WTC11 (cell line): ENCODE data around the gene HHAT. TPM values are rescaled to one million over a fixed set of nuclear protein-coding genes. Genes with fewer than 3 reads are reported as not detected.

Experiments used
- ATAC-seq: fragments of 200-7000 bp; cut with Tn5 transposase; 2 replicates; pipeline ENCODE4 v1.10.0; 2021; ENCODE audit warnings: mild to moderate bottlenecking, moderate library complexity
- CTCF ChIA-PET: fragments of 300-600 bp; sonication (Branson Sonifier 250); formaldehyde crosslinking; loops from one replicate; lab custom pipeline; 2021; ENCODE audit warnings: antibody characterized with exemption; lab: Charles Lee
- POLR2A ChIA-PET: fragments of 350-600 bp; sonication (Branson Sonifier 250); formaldehyde crosslinking; loops from one replicate; lab custom pipeline; 2021; ENCODE audit warnings: antibody characterized with exemption; lab: Charles Lee
- DNase-seq: peaks from one replicate; pipeline ENCODE4 v3.0.0; 2021; ENCODE audit warnings: low spot score
- H3K27ac Mint-ChIP-seq: 2 replicates; pipeline ENCODE4 v1.8.0; 2021; ENCODE audit warnings: mixed read lengths
- H3K27me3 Mint-ChIP-seq: 2 replicates; pipeline ENCODE4 v1.8.0; 2021; ENCODE audit warnings: low read depth, mild to moderate bottlenecking, moderate library complexity, mixed read lengths
- H3K36me3 Mint-ChIP-seq: 2 replicates; pipeline ENCODE4 v1.8.0; 2021; ENCODE audit warnings: mixed read lengths
- H3K4me1 Mint-ChIP-seq: 2 replicates; pipeline ENCODE4 v1.8.0; 2022; ENCODE audit warnings: mixed read lengths
- H3K4me3 Mint-ChIP-seq: 2 replicates; pipeline ENCODE4 v1.8.0; 2021; ENCODE audit warnings: mild to moderate bottlenecking, moderate library complexity, mixed read lengths
- H3K9me3 Mint-ChIP-seq: 2 replicates; pipeline ENCODE4 v1.8.0; 2021; ENCODE audit warnings: mixed read lengths
- ARID4B ChIP-seq: sonication (generic); formaldehyde crosslinking; IDR thresholded peaks from 2 replicates; pipeline ENCODE4 v1.8.0; 2023; ENCODE audit warnings: missing genetic modification reagents, mild to moderate bottlenecking, borderline replicate concordance
- ATF1 ChIP-seq: sonication (generic); formaldehyde crosslinking; IDR thresholded peaks from 2 replicates; pipeline ENCODE4 v1.8.1; 2023; ENCODE audit warnings: mild to moderate bottlenecking, moderate library complexity, missing genetic modification reagents
- ATF6 ChIP-seq: sonication (generic); formaldehyde crosslinking; IDR thresholded peaks from 2 replicates; pipeline ENCODE4 v1.8.1; 2023; ENCODE audit warnings: mild to moderate bottlenecking, missing genetic modification reagents
- CREB1 ChIP-seq: sonication (generic); formaldehyde crosslinking; IDR thresholded peaks from 2 replicates; pipeline ENCODE4 v1.8.0; 2023; ENCODE audit warnings: mild to moderate bottlenecking, missing genetic modification reagents
- CREM ChIP-seq: sonication (generic); formaldehyde crosslinking; IDR thresholded peaks from 2 replicates; pipeline ENCODE4 v1.8.1; 2022; ENCODE audit warnings: mild to moderate bottlenecking, missing genetic modification reagents, moderate library complexity
- HMGA2 ChIP-seq: fragments of 250-450 bp; sonication (Bioruptor Pico); IDR thresholded peaks from 2 replicates; pipeline ENCODE4 v1.4.0; 2021; ENCODE audit warnings: mild to moderate bottlenecking, moderate library complexity
- MLX ChIP-seq: sonication (generic); formaldehyde crosslinking; IDR thresholded peaks from 2 replicates; pipeline ENCODE4 v1.8.1; 2023; ENCODE audit warnings: mild to moderate bottlenecking, missing genetic modification reagents, moderate library complexity
- NFATC4 ChIP-seq: fragments of 250-450 bp; sonication (Bioruptor Pico); IDR thresholded peaks from 2 replicates; pipeline ENCODE4 v1.9.0; 2021; ENCODE audit warnings: mild to moderate bottlenecking
- NFE2L1 ChIP-seq: sonication (generic); formaldehyde crosslinking; IDR thresholded peaks from 2 replicates; pipeline ENCODE4 v1.8.1; 2023; ENCODE audit warnings: missing genetic modification reagents
- NR1H2 ChIP-seq: sonication (generic); formaldehyde crosslinking; IDR thresholded peaks from 2 replicates; pipeline ENCODE4 v1.9.0; 2021; ENCODE audit warnings: mild to moderate bottlenecking, moderate library complexity, missing genetic modification reagents
- OVOL2 ChIP-seq: fragments of 250-450 bp; sonication (Bioruptor Pico); IDR thresholded peaks from 2 replicates; pipeline ENCODE4 v1.9.0; 2021; ENCODE audit warnings: mild to moderate bottlenecking, borderline replicate concordance
- RORB ChIP-seq: fragments of 250-450 bp; sonication (Bioruptor Pico); IDR thresholded peaks from 2 replicates; pipeline ENCODE4 v1.9.0; 2021; ENCODE audit warnings: mild to moderate bottlenecking
- SMAD4 ChIP-seq: sonication (generic); formaldehyde crosslinking; IDR thresholded peaks from 2 replicates; pipeline ENCODE4 v1.8.0; 2022; ENCODE audit warnings: mild to moderate bottlenecking, missing genetic modification reagents
- TEAD1 ChIP-seq: sonication (generic); formaldehyde crosslinking; IDR thresholded peaks from 2 replicates; pipeline ENCODE4 v1.8.0; 2022; ENCODE audit warnings: mild to moderate bottlenecking, missing genetic modification reagents
- ZBTB21 ChIP-seq: sonication (generic); formaldehyde crosslinking; IDR thresholded peaks from 2 replicates; pipeline ENCODE4 v1.8.1; 2023; ENCODE audit warnings: mild to moderate bottlenecking, missing genetic modification reagents, borderline replicate concordance
- ZNF138 ChIP-seq: sonication (generic); formaldehyde crosslinking; conservative IDR thresholded peaks from 2 replicates; pipeline ENCODE4 v1.8.1; 2022; ENCODE audit warnings: mild to moderate bottlenecking, moderate library complexity, missing genetic modification reagents
- ZNF232 ChIP-seq: sonication (generic); formaldehyde crosslinking; IDR thresholded peaks from 2 replicates; pipeline ENCODE4 v1.8.0; 2022; ENCODE audit warnings: mild to moderate bottlenecking, missing genetic modification reagents
- total RNA-seq: library from RNA; stranded (reverse); gene quantifications from 3 replicates; pipeline ENCODE4 v1.2.3, GENCODE V29; 2021
- TF ChIP-seq, protein P1 (sequence below): sonication (generic); formaldehyde crosslinking; IDR thresholded peaks from 2 replicates; pipeline ENCODE4 v1.8.1; 2022; ENCODE audit warnings: mild to moderate bottlenecking, missing genetic modification reagents, moderate library complexity, borderline replicate concordance
- TF ChIP-seq, protein P2 (sequence below): sonication (generic); formaldehyde crosslinking; IDR thresholded peaks from 2 replicates; pipeline ENCODE4 v1.8.0; 2023; ENCODE audit warnings: missing genetic modification reagents

HHAT gene
- total RNA-seq, 1 experiment from 2014 or later, result 0.39 TPM

GRCh38 chr1:210625715-210626114, 297.0 kb downstream of the HHAT start:
- DNase-seq (no peak), ATAC-seq (no peak)
- no peak overlapping the region for H3K4me3 Mint-ChIP-seq
- TF ChIP-seq RORB (CRISPR knock-in tag) (no peak), OVOL2 (CRISPR knock-in tag) (no peak), CREB1 (CRISPR knock-in tag) (no peak), ZNF232 (CRISPR knock-in tag) (no peak), HMGA2 (CRISPR knock-in tag) (no peak), SMAD4 (CRISPR knock-in tag) (no peak), ZBTB21 (no peak), ZNF138 (CRISPR knock-in tag) (no peak), ARID4B (no peak), ATF6 (CRISPR knock-in tag) (no peak), CREM (no peak), NR1H2 (CRISPR knock-in tag) (no peak)
- TF ChIP-seq, protein P1, sequence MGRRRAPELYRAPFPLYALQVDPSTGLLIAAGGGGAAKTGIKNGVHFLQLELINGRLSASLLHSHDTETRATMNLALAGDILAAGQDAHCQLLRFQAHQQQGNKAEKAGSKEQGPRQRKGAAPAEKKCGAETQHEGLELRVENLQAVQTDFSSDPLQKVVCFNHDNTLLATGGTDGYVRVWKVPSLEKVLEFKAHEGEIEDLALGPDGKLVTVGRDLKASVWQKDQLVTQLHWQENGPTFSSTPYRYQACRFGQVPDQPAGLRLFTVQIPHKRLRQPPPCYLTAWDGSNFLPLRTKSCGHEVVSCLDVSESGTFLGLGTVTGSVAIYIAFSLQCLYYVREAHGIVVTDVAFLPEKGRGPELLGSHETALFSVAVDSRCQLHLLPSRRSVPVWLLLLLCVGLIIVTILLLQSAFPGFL, result no peak
- TF ChIP-seq, protein P2, sequence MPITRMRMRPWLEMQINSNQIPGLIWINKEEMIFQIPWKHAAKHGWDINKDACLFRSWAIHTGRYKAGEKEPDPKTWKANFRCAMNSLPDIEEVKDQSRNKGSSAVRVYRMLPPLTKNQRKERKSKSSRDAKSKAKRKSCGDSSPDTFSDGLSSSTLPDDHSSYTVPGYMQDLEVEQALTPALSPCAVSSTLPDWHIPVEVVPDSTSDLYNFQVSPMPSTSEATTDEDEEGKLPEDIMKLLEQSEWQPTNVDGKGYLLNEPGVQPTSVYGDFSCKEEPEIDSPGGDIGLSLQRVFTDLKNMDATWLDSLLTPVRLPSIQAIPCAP (CRISPR knock-in tag), result no peak
- H3K27me3 Mint-ChIP-seq, result no peaks in the 10 kb centered on the region
- no peaks in the 10 kb centered on the region for H3K36me3 Mint-ChIP-seq
- ChIA-PET POLR2A (no interaction called here), CTCF (no interaction called here)
- peaks cover 3% of the 10 kb centered on the region; the same call in 1 of the 2 replicates for H3K4me1 Mint-ChIP-seq
- H3K27ac Mint-ChIP-seq, result no peak overlapping the region
- no peaks in the 10 kb centered on the region for H3K9me3 Mint-ChIP-seq

DNA sequence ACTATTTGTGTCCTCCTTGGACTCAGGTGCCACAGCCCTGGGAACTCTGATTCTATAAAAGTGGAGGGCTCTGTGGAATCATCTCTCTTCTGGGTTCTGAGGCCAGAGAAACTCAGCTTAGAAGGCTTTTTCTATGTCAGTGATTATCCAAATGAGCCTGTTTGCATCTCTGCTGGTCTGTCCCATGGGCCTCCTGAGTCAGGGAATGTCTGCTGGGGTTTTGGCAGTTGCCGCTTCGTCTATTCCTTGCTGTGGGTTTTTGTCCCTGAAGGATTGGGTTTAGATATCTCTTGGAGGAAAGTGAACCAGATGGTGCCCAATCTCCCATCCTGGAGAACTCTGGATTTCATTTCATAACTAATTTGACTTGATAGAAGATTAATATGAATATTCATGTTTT, 297.6 kb downstream of the HHAT start:
- no peaks in the 10 kb centered on the region for H3K36me3 Mint-ChIP-seq
- POLR2A ChIA-PET, result no interaction called here
- H3K27ac Mint-ChIP-seq, result no peak overlapping the region
- no peak for ATAC-seq
- no peak overlapping the region for H3K4me3 Mint-ChIP-seq
- H3K9me3 Mint-ChIP-seq, result no peaks in the 10 kb centered on the region
- H3K4me1 Mint-ChIP-seq, result no peaks in the 10 kb centered on the region
- no peak for DNase-seq
- no peaks in the 10 kb centered on the region for H3K27me3 Mint-ChIP-seq
- CTCF ChIA-PET, result no interaction called here
- no peak for TF ChIP-seq ZBTB21
- TF ChIP-seq ATF1 (CRISPR knock-in tag), result no peak
- TF ChIP-seq NFATC4 (CRISPR knock-in tag), result no peak
- TF ChIP-seq ARID4B, result no peak
- no peak for TF ChIP-seq NFE2L1 (CRISPR knock-in tag)
- TF ChIP-seq MLX, result no peak
- no peak for TF ChIP-seq TEAD1
